HEK293 (cell line): ENCODE measurements around the gene EPHA2.
A peak's percentile ranks its signal among the peaks of the same experiment; 100 is the strongest.

Experiments
- MEIS1 ChIP-seq: sonication (generic); formaldehyde crosslinking; IDR thresholded peaks from 2 replicates; pipeline ENCODE4 v1.8.1; 2022; ENCODE audit warnings: missing genetic modification reagents, mild to moderate bottlenecking, borderline replicate concordance
- ZBTB17 ChIP-seq: fragments of 450-650 bp; formaldehyde crosslinking; IDR thresholded peaks from 2 replicates; pipeline ENCODE4 v1.5.1; 2016; ENCODE audit warnings: missing biosample characterization, missing genetic modification characterization
- ZNF138 ChIP-seq: fragments of 450-650 bp; formaldehyde crosslinking; IDR thresholded peaks from 2 replicates; pipeline ENCODE4 v1.5.1; 2016; ENCODE audit warnings: missing biosample characterization, missing genetic modification characterization, borderline replicate concordance
- ZNF146 ChIP-seq: fragments of 450-650 bp; formaldehyde crosslinking; IDR thresholded peaks from 2 replicates; pipeline ENCODE4 v1.5.1; 2016; ENCODE audit warnings: missing biosample characterization, missing genetic modification characterization
- ZNF24 ChIP-seq: fragments of 450-650 bp; formaldehyde crosslinking; IDR thresholded peaks from 2 replicates; pipeline ENCODE4 v1.5.1; 2016; ENCODE audit warnings: missing biosample characterization, missing genetic modification characterization
- ZNF274 ChIP-seq, 2 experiments: fragments of 200-500 bp in 1 of 2; fragments of 450-650 bp in 1 of 2; sonication (Bioruptor generic) in 1 of 2; formaldehyde crosslinking in 1 of 2; IDR thresholded peaks; 2 replicates each; pipeline versions ENCODE4 v1.5.1 to v1.6.1; 2014 to 2016; ENCODE audit warnings: borderline replicate concordance in 1 of 2, inconsistent platforms in 1 of 2, low read length in 1 of 2, missing biosample characterization in 1 of 2, missing genetic modification characterization in 1 of 2
- ZNF785 ChIP-seq: fragments of 450-650 bp; formaldehyde crosslinking; IDR thresholded peaks from 2 replicates; pipeline ENCODE4 v1.5.1; 2016; ENCODE audit warnings: missing biosample characterization, missing genetic modification characterization
- ZNF791 ChIP-seq: fragments of 450-650 bp; formaldehyde crosslinking; IDR thresholded peaks from 2 replicates; pipeline ENCODE4 v1.5.1; 2016; ENCODE audit warnings: missing biosample characterization, missing genetic modification characterization
- ZSCAN30 ChIP-seq: fragments of 450-650 bp; IDR thresholded peaks from 2 replicates; pipeline ENCODE4 v1.5.1; 2018; ENCODE audit warnings: missing biosample characterization, mild to moderate bottlenecking, missing genetic modification characterization, moderate library complexity
- TF ChIP-seq, protein P1 (sequence below): fragments of 450-650 bp; formaldehyde crosslinking; IDR thresholded peaks from 2 replicates; pipeline ENCODE4 v1.5.1; 2016; ENCODE audit warnings: missing biosample characterization, missing genetic modification characterization
- TF ChIP-seq, protein P2 (sequence below): fragments of 450-650 bp; formaldehyde crosslinking; IDR thresholded peaks from 2 replicates; pipeline ENCODE4 v1.5.1; 2017; ENCODE audit warnings: missing biosample characterization, mild to moderate bottlenecking, missing genetic modification characterization, moderate library complexity

DNA sequence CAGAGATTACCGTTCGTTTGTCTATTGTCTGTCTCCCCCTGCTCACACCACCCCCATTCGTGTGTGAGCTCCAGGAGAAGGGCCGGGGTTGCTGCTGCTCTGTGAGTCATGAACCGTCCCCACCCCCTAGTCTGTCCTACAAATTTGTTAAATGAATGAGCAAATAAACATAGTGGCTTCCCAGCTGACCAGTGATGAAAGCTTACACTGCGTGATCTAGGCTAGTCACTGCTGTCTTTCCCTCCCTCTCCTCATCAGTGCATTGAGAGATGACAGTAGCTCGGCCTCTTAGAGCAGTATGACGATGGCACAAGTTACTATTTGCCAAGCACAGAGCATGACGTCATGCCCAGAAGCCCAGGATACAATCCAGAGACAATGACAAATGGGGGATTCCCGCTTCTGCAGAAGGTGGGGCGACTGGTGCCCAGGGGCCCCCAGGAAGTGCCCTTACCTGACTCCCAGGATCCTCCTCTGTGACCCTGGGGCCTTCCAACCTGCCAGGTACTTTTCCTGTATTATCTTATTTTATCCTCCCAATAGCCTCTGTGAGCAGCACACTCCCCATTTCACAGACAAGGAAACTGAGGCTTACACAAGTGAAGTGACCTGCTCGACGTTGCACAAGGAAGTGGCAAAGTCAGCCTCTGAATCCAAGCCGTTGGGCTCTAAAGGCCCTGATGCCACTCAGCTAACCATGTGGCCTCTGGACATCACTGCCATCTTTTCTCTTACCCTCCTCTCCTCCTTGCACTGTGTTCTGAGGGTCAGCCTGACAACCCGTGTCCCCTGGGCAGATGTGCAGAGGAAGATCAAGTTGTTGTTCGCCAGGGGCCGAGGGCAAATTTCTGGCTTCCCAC lies 8.6 kb upstream of the EPHA2 start:
- no peak for TF ChIP-seq ZNF138 (tag by site-specific recombination)
- TF ChIP-seq ZNF24 (tag by site-specific recombination) = peak; percentile 89
- TF ChIP-seq, protein P1, sequence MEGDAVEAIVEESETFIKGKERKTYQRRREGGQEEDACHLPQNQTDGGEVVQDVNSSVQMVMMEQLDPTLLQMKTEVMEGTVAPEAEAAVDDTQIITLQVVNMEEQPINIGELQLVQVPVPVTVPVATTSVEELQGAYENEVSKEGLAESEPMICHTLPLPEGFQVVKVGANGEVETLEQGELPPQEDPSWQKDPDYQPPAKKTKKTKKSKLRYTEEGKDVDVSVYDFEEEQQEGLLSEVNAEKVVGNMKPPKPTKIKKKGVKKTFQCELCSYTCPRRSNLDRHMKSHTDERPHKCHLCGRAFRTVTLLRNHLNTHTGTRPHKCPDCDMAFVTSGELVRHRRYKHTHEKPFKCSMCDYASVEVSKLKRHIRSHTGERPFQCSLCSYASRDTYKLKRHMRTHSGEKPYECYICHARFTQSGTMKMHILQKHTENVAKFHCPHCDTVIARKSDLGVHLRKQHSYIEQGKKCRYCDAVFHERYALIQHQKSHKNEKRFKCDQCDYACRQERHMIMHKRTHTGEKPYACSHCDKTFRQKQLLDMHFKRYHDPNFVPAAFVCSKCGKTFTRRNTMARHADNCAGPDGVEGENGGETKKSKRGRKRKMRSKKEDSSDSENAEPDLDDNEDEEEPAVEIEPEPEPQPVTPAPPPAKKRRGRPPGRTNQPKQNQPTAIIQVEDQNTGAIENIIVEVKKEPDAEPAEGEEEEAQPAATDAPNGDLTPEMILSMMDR (tag by site-specific recombination) = no peak
- no peak; the same call in 1 of the 2 replicates for TF ChIP-seq ZNF146 (tag by site-specific recombination)
- TF ChIP-seq MEIS1 = no peak
- TF ChIP-seq ZNF785 = no peak
- TF ChIP-seq ZNF791 (tag by site-specific recombination) = no peak
- TF ChIP-seq ZNF274 (IDR thresholded peaks at IDR 0.05; ENCODE audit: low read length) = no peak
- TF ChIP-seq ZNF274 (tag by site-specific recombination; IDR thresholded peaks at IDR 0.05; ENCODE audit: borderline replicate concordance) = no peak
- TF ChIP-seq, protein P2, sequence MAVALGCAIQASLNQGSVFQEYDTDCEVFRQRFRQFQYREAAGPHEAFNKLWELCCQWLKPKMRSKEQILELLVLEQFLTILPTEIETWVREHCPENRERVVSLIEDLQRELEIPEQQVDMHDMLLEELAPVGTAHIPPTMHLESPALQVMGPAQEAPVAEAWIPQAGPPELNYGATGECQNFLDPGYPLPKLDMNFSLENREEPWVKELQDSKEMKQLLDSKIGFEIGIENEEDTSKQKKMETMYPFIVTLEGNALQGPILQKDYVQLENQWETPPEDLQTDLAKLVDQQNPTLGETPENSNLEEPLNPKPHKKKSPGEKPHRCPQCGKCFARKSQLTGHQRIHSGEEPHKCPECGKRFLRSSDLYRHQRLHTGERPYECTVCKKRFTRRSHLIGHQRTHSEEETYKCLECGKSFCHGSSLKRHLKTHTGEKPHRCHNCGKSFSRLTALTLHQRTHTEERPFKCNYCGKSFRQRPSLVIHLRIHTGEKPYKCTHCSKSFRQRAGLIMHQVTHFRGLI (tag by site-specific recombination) = no peak
- TF ChIP-seq ZSCAN30 (tag by site-specific recombination) = no peak
- TF ChIP-seq ZBTB17 (tag by site-specific recombination) = peak; percentile 48
